C1 segment of cervical spinal cord (tissue), 14 donors: Measurements from ENCODE around the gene SCN5A.

ENCODE experiments used
- DNase-seq, 14 donors: peaks; one replicate each; lab custom pipeline; 2025; lab: John Stamatoyannopoulos, UW

Gene SCN5A

DNA sequence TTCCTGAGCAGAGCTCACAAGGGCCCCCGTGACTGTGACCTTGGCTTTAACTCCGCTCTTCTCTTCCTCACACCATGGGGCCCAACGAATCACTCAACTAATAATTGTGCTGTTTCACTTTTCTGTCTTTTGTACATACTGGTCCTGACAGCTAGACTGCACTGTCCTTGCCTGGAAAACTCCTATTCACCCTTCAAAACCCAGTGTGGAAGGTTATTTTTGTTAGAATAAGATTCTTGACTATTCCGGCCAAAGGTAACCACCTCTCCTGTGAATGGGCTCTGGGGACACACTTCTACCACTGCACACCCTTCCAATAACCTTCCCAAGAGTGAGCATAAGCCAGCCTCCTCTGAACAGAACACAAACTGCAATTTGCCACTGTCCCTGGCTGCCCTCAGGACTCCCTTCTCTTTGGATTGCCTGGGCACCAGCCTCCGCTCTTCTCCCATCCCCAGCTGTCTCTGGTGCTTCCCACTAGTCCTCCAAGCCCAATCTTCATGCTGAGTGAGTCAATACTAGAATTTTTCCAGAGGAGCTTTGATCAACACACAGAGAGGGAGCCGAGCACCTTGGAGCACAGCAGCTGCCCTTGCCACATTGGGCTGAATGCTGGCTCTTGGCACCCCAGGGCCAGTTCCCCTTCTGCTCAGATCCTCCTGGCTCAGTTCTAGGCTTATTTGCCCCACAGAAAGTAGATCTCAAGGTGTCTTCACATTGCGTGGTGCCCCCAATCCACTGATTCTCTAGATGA, 2.1 kb downstream of the SCN5A start:
- DNase-seq, result no peak

- no peak for DNase-seq
Measured at GRCh38 chr3:38646630-38647029, 2.9 kb downstream of the SCN5A start.

GRCh38 chr3:38646062-38646461, 3.4 kb downstream of the SCN5A start:
- no peak for DNase-seq

DNA sequence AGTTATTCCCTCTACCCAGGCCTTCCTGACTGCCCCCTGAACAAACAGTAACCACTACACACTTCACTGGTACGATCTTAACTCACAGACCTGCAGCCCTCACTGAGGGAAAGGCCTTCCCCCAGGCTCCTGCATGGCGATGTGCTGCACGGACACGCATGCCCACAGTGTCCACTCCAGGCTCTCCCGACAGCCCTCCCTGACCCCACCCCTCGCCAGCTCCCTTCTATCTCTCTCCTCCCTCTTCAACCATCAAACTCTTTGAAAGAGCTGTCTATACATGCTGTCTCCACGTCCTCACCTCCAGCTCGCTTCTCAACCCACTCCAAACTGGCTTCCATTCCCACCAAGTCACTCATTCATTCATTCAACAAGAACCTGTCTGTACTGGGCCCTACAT, 3.9 kb downstream of the SCN5A start:
- DNase-seq, result no peak

DNA sequence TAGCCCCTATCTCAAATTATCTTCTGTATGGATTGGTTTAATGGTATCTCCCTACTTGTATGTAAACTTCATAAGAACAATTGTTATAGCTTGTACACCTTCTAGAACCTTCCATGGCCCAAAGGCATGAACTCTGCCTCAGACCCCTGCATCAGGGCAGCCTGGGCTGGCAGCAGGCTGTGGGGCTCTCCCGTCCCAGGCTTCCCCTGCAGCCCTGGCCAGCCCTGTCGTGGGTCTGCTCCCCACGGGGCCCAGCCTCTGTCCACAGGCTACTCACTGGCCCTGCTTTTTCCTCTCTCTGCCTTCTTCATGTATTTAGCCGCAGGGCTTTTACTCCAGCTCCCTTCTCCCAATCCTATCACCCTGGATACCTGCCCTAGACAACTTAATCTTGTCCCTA, 4.4 kb downstream of the SCN5A start:
- DNase-seq, result no peak

- no peak for DNase-seq
Measured at GRCh38 chr3:38644662-38645053, 4.8 kb downstream of the SCN5A start.

- no peak for DNase-seq
Measured at GRCh38 chr3:38644016-38644661, 5.3 kb downstream of the SCN5A start.

DNA sequence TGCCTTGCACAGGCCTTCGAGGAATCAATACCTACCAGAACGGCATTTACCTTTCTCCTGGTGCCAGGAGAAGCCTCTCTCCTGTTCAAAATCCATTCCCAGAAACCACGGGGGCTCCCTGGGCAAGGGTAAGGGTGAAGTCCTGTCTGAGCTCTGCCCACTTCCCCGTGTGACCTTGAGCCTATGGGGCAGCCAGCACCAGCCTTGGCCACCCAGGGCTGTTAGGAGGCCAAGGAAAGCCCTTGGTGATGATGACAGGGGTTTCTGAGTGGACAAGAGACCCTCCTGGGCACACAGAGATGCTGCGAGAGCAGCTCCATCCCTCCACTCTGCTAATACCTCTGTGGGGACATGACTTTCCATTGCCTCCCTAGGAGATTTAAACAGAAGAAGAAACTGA, 5.9 kb downstream of the SCN5A start:
- DNase-seq, result no peak

DNA sequence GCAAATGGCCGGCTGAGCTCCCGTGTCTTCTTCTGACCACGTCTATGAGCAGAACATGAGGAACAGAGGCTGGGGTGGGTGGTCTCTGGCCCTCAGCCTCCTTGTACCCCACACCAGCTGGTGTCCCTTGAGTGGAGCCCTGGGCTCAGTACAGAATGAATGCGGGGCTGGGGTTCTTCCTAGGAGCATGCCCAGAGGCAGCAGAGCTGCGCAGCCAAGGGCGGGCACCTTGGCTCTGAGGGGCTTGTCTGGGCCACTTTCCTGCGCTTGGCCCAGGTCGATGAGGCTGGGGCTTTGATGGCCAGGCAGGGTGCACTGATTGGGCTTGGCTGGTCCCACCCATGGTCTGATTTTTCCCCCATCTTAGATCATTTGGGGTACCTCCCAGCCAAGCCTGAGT, 6.4 kb downstream of the SCN5A start:
- DNase-seq, result no peak

DNA sequence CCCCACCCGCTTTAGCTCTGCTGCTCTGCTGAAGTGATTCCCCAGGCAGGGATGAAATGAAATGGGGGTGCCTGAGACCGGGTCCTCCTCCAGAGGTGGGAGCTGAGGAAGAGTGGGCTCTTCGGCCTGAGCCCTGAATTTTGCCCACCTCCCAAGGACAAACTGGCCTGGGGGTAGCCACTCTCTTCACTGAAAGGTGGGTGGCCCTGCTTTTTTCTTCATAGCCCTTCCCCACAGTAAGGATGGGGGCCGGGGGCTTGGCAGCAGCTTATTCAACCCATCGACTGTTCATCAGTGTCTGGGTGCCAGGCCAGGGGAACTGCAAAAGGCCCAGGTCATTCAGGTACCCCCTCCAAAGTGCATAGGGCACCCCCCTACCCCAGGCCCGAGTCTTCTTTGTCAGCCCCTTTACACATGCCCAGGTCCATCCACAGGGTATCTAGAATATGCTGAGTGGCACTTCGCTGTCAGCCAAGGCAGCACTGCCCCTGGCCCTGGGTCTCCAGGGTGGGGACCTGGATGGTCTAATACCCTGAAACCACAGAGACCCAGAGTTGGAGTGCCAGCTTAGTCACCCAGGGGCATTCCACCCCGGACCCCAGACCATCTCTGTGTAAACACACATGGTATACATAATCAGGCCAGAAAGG, 7.9 kb downstream of the SCN5A start:
- DNase-seq, result no peak

DNA sequence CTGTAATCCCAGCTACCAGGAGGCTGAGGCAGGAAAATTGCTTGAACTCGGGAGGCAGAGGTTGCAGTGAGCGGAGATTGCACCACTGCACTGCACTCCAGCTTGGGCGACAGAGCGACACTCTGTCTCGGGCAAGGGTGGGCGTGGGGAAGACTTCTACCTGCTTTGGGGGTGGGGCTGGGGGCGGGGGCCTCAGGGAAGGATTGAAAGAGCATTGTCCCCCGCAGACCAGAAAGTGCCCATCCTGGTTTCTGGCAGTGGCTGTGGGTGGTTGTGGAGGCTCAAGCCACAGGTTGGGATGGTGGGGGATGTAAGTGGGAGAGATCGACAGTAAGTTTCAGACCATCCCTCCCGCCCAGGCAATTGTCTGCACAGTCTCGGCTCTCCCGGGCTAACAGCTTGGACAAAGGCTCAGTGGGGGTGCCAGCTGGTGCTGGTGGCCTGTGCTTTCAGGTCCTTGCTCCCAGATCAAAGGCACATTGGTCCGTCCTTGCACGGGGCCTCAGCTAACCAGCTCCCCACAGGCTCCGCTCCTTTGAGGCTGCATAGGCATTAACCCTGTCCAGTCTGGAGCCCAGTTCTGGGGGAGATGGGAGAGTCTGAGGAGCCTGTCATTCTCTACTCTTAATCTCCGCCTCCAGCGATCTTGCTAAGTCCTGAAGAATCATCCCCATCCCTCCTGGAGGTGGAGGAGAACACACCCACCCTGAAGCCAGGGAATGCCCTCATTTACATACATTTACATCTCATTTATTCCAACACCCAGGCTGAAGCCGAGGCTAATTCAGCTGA, 8.6 kb downstream of the SCN5A start:
- DNase-seq, result no peak

DNA sequence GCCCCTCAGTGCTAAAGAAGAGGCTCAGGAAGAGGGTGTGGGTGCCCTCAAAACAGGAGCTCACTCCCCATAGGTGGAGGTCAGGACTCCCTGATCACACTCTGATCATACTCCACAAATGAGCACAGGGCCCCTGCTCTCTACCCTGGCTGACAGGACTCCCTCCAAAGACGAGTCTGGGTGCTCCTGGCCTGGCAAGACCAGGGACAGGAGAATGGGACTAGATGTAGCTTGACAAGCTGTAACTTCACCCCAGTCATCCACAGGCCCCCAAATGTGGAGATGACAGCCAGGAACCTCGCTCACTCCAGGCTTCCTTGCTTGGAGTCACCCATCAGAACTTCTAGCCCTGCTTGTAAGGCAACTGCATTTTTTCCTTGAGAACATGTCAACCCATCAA, 11.1 kb downstream of the SCN5A start:
- no peak for DNase-seq

GRCh38 chr3:38637906-38638305, 11.6 kb downstream of the SCN5A start:
- no peak for DNase-seq

GRCh38 chr3:38636881-38637280, 12.6 kb downstream of the SCN5A start:
- no peak for DNase-seq

DNA sequence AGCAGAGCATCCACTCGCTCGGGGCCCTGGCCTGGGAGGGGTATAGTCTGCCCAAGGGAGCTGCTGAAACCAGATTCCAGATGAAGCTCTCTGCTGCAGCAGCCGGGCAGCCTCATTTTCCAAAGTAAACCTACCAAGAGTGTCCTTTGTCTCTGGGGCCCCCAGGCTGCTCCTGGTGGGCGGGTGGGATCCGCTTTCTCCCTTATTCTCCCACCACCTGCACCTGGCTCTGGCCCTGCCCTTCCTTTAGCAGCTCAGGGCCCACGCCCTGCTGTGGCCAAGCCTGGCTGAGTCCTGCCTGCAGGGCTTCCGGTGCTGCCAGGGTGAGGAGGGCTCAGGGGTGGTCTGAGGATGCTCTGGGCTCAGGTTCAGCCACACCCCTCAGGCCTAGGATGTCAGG, 13.0 kb downstream of the SCN5A start:
- DNase-seq, result no peak

- DNase-seq, result no peak
Measured at GRCh38 chr3:38634111-38634510, 15.4 kb downstream of the SCN5A start.

DNA sequence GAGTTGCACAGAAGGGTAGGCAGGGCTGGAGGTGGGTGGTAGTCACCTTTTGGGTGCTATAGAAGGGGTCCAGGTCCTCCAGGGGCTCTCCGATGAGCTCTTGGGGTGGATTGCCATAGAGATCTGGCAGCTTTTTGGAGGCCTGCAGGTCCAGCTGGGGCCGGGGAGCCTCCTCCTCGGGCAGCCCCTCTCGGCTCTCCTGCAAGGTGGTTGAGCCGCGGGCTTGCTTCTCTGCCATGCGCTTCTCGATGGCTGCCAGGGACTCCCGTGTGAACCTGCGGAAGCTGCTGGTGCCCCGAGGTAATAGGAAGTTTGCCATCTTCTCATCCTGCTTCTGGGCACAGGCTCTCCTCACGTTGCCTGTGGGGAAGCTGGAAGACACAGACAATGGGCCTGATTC, 16.5 kb downstream of the SCN5A start:
- no peak for DNase-seq

GRCh38 chr3:38630606-38631005, 18.9 kb downstream of the SCN5A start:
- DNase-seq, result no peak

DNA sequence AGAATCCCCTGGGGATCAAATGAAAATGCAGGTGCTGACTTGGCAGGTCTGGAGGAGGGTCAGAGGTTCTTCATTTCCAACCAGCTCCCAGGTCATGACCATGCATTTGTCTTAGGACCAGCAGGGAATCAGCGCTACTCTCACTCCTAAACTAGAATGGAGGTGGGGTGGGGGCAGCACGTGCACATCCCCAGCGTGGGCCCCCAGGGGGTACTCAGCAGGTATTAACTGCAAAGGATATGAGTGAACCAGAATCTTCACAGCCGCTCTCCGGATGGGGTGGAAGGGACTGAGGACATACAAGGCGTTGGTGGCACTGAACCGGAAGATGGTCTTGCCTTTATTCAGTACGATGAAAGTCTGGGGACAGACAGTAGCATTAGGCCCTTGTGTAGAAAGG, 19.4 kb downstream of the SCN5A start:
- no peak for DNase-seq

DNA sequence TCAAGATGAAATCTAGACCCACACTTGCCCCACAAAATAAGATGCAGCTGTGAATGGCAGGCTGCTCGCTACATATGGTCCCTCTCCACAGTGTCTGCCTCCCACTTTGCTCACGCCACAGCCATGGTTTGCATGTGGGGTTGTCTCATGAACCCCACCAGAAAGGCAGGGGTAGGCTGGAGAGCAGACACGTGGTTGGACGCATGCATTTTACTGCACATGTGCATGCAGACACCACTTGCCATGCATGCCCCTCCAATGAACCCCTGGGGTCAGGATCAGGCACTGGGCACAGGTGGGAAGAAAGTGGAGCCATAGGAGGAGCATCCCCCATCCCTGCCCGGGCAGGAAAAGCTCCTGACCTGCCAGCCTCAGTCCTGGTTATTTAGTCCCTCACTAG, 20.7 kb downstream of the SCN5A start:
- DNase-seq, result no peak

GRCh38 chr3:38627956-38628355, 21.5 kb downstream of the SCN5A start:
- no peak for DNase-seq

- no peak for DNase-seq
Measured at GRCh38 chr3:38626171-38626570, 23.3 kb downstream of the SCN5A start.
